Upper lobe of left lung (tissue), 6 donors: ENCODE data around the gene PLCB1. TPM values are rescaled to one million over a fixed set of nuclear protein-coding genes. Genes with fewer than 3 reads are reported as not detected.

Experiments used
- ATAC-seq, 2 donors: fragments of 200-7000 bp; cut with Tn5 transposase; one replicate each; pipeline ENCODE4 v1.9.1; 2022; ENCODE audit warnings: mild to moderate bottlenecking in 2 of 2, moderate library complexity in 2 of 2; ENCODE audit not compliant: low FRiP score in 2 of 2
- DNase-seq, 2 donors: peaks; one replicate each; pipeline ENCODE4 v3.0.0-alpha.2; 2019 to 2020
- H3K27ac ChIP-seq, 4 donors: fragments of 200-600 bp; sonication (generic); one replicate each; pipeline ENCODE4 v1.5.1; 2016 to 2019
- H3K27me3 ChIP-seq, 4 donors: fragments of 200-600 bp; sonication (generic); one replicate each; pipeline ENCODE4 v1.5.1; 2017 to 2019
- H3K36me3 ChIP-seq, 4 donors: fragments of 200-600 bp; sonication (generic); one replicate each; pipeline ENCODE4 v1.5.1; 2016 to 2019
- H3K4me1 ChIP-seq, 4 donors: fragments of 200-600 bp; sonication (generic); one replicate each; pipeline ENCODE4 v1.5.1; 2018 to 2019
- H3K4me3 ChIP-seq, 4 donors: fragments of 200-600 bp; sonication (generic); one replicate each; pipeline ENCODE4 v1.5.1; 2017 to 2019; ENCODE audit warnings: mild to moderate bottlenecking in 2 of 4, moderate library complexity in 1 of 4
- H3K9me3 ChIP-seq, 4 donors: fragments of 200-600 bp; sonication (generic); one replicate each; pipeline ENCODE4 v1.5.1; 2018 to 2019
- EP300 ChIP-seq, 4 donors: sonication (generic); formaldehyde crosslinking; IDR thresholded peaks; one replicate each; pipeline ENCODE4 v1.5.1; 2017; ENCODE audit warnings: antibody characterized with exemption in 4 of 4, control low read depth in 2 of 4
- POLR2A ChIP-seq, 4 donors: fragments of 450-650 bp; IDR thresholded peaks; one replicate each; pipeline ENCODE4 v1.5.1; 2016 to 2017; ENCODE audit warnings: antibody characterized with exemption in 4 of 4, mild to moderate bottlenecking in 2 of 4
- POLR2AphosphoS5 ChIP-seq, 2 donors: sonication (generic); formaldehyde crosslinking; IDR thresholded peaks; one replicate each; pipeline ENCODE4 v1.5.1; 2017; ENCODE audit warnings: antibody characterized with exemption in 2 of 2
- WGBS, 2 donors: methylation state at CpG; one replicate each; pipeline ENCODE4 v1.1.5; 2017 to 2018; 5-methylcytosine and 5-hydroxymethylcytosine counted together
- total RNA-seq, 6 donors: library from RNA; depleted of rRNA in 4 of 6; stranded (reverse); fragments of >200 nt in 4 of 6; gene quantifications; one replicate each; pipeline versions ENCODE4 v1.1.0 to v1.2.1, GENCODE V29; 2016 to 2021
- TF ChIP-seq, protein P1 (sequence below), 6 experiments: fragments of 450-650 bp in 4 of 6; fragments of 200-600 bp in 2 of 6; sonication (generic) in 2 of 6; IDR thresholded peaks; one replicate each; pipeline ENCODE4 v1.5.1; 2016 to 2019; ENCODE audit warnings: antibody characterized with exemption in 6 of 6
- donor health status: DM: no; HTN: no; CAD: no; lungs with moderate emphysema.
- donor health status: DM: no; HTN: yes; CAD: no; lungs with severe emphysema.

The PLCB1 gene
- total RNA-seq, 6 donors from 2014 or later: 4.8 to 26.2 (median 10.7) TPM

DNA sequence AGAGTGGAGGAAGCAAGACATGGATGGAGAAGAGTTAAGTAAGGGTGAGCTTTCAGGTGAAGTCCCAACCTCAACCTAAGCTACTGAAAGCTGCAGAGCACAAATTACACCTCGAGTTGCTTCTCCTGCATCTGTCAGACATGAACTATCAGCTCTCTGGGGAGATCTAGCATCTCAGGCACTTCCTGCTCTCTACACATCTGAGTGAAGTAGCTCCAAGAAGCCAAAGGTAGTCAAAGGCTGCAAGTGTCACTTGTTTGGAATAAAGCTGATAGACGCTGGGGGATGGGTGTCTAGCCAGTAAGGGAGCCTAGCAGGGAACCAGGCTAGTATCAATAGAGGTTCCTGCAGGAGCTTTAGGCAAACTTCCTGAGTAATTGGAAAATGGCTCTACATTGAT, 228.0 kb downstream of the PLCB1 start:
- no peaks in the 10 kb centered on the region for H3K4me1 ChIP-seq
- no peak for ATAC-seq
- H3K27ac ChIP-seq: no peak overlapping the region
- DNase-seq: no peak
- no peaks in the 10 kb centered on the region for H3K9me3 ChIP-seq
- no peak overlapping the region for H3K4me3 ChIP-seq
- TF ChIP-seq EP300 (IDR thresholded peaks at IDR 0.05) (no peak), POLR2AphosphoS5 (IDR thresholded peaks at IDR 0.05) (no peak), POLR2A (IDR thresholded peaks at IDR 0.05) (no peak)
- TF ChIP-seq, protein P1, sequence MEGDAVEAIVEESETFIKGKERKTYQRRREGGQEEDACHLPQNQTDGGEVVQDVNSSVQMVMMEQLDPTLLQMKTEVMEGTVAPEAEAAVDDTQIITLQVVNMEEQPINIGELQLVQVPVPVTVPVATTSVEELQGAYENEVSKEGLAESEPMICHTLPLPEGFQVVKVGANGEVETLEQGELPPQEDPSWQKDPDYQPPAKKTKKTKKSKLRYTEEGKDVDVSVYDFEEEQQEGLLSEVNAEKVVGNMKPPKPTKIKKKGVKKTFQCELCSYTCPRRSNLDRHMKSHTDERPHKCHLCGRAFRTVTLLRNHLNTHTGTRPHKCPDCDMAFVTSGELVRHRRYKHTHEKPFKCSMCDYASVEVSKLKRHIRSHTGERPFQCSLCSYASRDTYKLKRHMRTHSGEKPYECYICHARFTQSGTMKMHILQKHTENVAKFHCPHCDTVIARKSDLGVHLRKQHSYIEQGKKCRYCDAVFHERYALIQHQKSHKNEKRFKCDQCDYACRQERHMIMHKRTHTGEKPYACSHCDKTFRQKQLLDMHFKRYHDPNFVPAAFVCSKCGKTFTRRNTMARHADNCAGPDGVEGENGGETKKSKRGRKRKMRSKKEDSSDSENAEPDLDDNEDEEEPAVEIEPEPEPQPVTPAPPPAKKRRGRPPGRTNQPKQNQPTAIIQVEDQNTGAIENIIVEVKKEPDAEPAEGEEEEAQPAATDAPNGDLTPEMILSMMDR (IDR thresholded peaks at IDR 0.05): no peak
- 58 to 59% methylated on average over 2 of the region's 2 CpGs for WGBS, 2 donors
- no peaks in the 10 kb centered on the region for H3K36me3 ChIP-seq
- no peaks in the 10 kb centered on the region for H3K27me3 ChIP-seq

DNA sequence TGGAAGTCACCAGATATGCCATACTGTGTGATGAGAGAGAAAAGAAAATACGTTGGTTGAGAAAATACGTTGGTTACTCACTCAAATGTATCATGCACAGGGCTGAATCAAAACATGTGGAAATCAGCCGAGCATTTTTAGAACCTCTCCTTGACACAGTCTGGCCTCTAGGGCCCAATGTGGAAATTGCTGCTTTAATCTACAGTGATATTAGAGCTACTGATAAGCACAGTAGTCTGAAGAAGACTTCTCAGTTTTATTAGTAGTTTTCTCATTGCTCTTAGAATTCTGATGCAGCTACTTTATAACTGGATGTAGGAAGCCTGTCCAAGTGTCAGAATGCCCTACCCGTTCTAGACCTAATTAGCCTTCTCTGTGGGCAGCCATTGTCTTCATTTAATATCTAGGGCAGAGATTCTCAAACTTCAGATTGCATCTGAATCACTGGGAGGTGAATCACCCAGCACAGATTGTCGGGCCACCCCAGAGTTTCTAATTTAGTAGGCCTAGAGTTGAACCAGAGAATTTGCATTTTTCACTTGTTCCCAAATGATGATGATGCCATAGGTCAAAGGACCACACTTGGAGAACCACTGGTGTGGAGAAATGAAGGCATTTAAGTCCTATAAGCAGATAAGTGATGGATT, 229.1 kb downstream of the PLCB1 start:
- 62 to 65% methylated on average over 5 of the region's 5 CpGs for WGBS, 2 donors
- H3K27ac ChIP-seq: no peak overlapping the region

DNA sequence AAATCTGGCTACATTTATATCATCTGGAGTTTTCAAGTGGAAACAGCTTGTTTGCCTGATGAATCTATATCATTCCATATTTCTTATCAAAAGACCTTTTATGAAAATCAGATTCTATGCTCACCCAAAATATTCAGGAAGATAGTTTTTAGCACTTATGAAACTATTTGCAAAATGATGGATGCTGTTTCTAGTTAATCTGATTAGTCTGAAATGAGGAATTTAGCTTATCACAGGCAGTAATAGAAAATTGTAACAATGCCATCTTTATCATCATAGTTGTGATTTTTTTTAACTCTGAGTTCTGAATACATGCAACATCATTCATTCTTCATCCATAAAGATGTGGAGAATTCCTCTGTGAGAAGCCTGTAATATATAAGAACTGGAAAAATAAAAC, 229.7 kb downstream of the PLCB1 start:
- no peak overlapping the region for H3K4me3 ChIP-seq
- H3K9me3 ChIP-seq: no peaks in the 10 kb centered on the region
- TF ChIP-seq POLR2A (IDR thresholded peaks at IDR 0.05): no peak
- TF ChIP-seq, protein P1 (IDR thresholded peaks at IDR 0.05): no peak
- TF ChIP-seq POLR2AphosphoS5 (IDR thresholded peaks at IDR 0.05): no peak
- no peak for TF ChIP-seq EP300 (IDR thresholded peaks at IDR 0.05)
- H3K4me1 ChIP-seq: no peaks in the 10 kb centered on the region
- no peaks in the 10 kb centered on the region for H3K27me3 ChIP-seq
- H3K27ac ChIP-seq: no peak overlapping the region
- H3K36me3 ChIP-seq: no peaks in the 10 kb centered on the region
- DNase-seq (no peak), ATAC-seq (no peak)

More for the DNA sequence above, 229.1 kb downstream of the PLCB1 start:
- H3K27me3 ChIP-seq: no peaks in the 10 kb centered on the region
- no peaks in the 10 kb centered on the region for H3K9me3 ChIP-seq
- H3K4me1 ChIP-seq: no peaks in the 10 kb centered on the region
- peak in 1 of 2 donors; percentile 82 for ATAC-seq
- H3K36me3 ChIP-seq: no peaks in the 10 kb centered on the region
- TF ChIP-seq, protein P1 (IDR thresholded peaks at IDR 0.05): no peak
- TF ChIP-seq POLR2AphosphoS5 (IDR thresholded peaks at IDR 0.05): no peak
- no peak for TF ChIP-seq EP300 (IDR thresholded peaks at IDR 0.05)
- TF ChIP-seq POLR2A (IDR thresholded peaks at IDR 0.05): no peak
- no peak for DNase-seq
- no peak overlapping the region for H3K4me3 ChIP-seq

DNA sequence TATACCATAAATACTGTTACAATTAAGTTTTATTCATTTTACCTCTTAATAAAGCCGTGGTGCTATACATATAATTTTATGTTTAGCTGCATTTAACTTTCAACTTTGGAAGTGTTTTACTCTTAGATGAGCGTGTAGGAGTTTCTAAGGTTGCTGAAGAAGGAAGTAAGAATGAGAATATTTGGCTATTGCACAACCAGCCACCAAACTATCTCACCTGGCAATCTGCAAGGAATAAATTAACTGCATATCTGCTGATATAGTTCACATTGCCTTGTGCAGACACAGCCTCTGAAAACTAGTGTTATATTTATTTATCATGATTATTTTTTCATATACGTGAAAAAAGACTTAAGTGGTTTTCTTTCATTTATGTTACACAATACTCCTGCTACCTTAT, 230.4 kb downstream of the PLCB1 start:
- Histone ChIP-seq H3K27me3 (no peaks in the 10 kb centered on the region), H3K27ac (no peak overlapping the region), H3K4me3 (no peak overlapping the region), H3K9me3 (no peaks in the 10 kb centered on the region), H3K36me3 (no peaks in the 10 kb centered on the region), H3K4me1 (no peaks in the 10 kb centered on the region)
- ATAC-seq: no peak
- TF ChIP-seq, protein P1 (IDR thresholded peaks at IDR 0.05): no peak
- no peak for TF ChIP-seq EP300 (IDR thresholded peaks at IDR 0.05)
- TF ChIP-seq POLR2A (IDR thresholded peaks at IDR 0.05): no peak
- TF ChIP-seq POLR2AphosphoS5 (IDR thresholded peaks at IDR 0.05): no peak
- 42 to 63% methylated on average over 3 of the region's 3 CpGs for WGBS, 2 donors
- DNase-seq: no peak
